OCI-LY1 (cell line): ENCODE data around the gene ST7.

Source experiments
- CTCF ChIP-seq: fragments of 200-600 bp; sonication (generic), shearing (Covaris generic); IDR thresholded peaks from 2 replicates; pipeline ENCODE4 v1.5.1; 2017; ENCODE audit warnings: mild to moderate bottlenecking, antibody characterized with exemption, low read length, moderate library complexity, mixed read lengths
- EZH2 ChIP-seq: fragments of 200-600 bp; sonication (generic), shearing (Covaris generic); IDR thresholded peaks from 2 replicates; pipeline ENCODE4 v1.8.0; 2017; ENCODE audit warnings: borderline replicate concordance, mixed run types, mild to moderate bottlenecking, antibody characterized with exemption, low read length, moderate library complexity, mixed read lengths

GRCh38 chr7:116984511-116984910 lies 31.2 kb downstream of the ST7 start:
- TF ChIP-seq CTCF: no peak
- TF ChIP-seq EZH2: no peak
